Measurements from ENCODE around the gene TEPSIN. TPM values are rescaled to one million over a fixed set of nuclear protein-coding genes. Genes with fewer than 3 reads are reported as not detected.

Gene TEPSIN
- total RNA-seq, 1 donor from 2014 or later = 15.9 TPM

- peak overlapping the region; percentile 89 for H3K27ac ChIP-seq (replicated peaks)
- H3K4me3 ChIP-seq = peak overlapping the region; percentile 48
These were observed 42.1 kb downstream of the TEPSIN start for GRCh38 chr17:81196505-81197408.

GRCh38 chr17:81195941-81196495 lies 42.8 kb downstream of the TEPSIN start:
- TF ChIP-seq CTCF (IDR thresholded peaks at IDR 0.05; ENCODE audit: borderline replicate concordance) = no peak
- no peak overlapping the region for H3K4me3 ChIP-seq
- intact Hi-C loops (cut with micrococcal nuclease) = no loop called here
- no peaks in the 10 kb centered on the region for H3K27me3 ChIP-seq (ENCODE audit: low read depth)
- peak overlapping the region; percentile 89 for H3K27ac ChIP-seq (replicated peaks)
- H3K9me3 ChIP-seq (replicated peaks) = no peaks in the 10 kb centered on the region
- peaks cover 51% of the 10 kb centered on the region for H3K4me1 ChIP-seq
- H3K36me3 ChIP-seq = peaks cover 18% of the 10 kb centered on the region
- no peak for DNase-seq

More at GRCh38 chr17:81196505-81197408, 42.1 kb downstream of the TEPSIN start:
- Histone ChIP-seq H3K9me3 (replicated peaks) (no peaks in the 10 kb centered on the region), H3K4me1 (peaks cover 51% of the 10 kb centered on the region), H3K36me3 (peaks cover 18% of the 10 kb centered on the region), H3K27me3 (ENCODE audit: low read depth) (no peaks in the 10 kb centered on the region)
- intact Hi-C loops (cut with micrococcal nuclease) = no loop called here
- TF ChIP-seq CTCF (IDR thresholded peaks at IDR 0.05; ENCODE audit: borderline replicate concordance) = no peak
- no peak for DNase-seq

GRCh38 chr17:81194941-81195901 lies 43.6 kb downstream of the TEPSIN start:
- H3K36me3 ChIP-seq = peaks cover 21% of the 10 kb centered on the region
- no peak for TF ChIP-seq CTCF (IDR thresholded peaks at IDR 0.05; ENCODE audit: borderline replicate concordance)
- H3K9me3 ChIP-seq (replicated peaks) = no peaks in the 10 kb centered on the region
- intact Hi-C loops (cut with micrococcal nuclease) = no loop called here
- peak overlapping the region; percentile 89 for H3K27ac ChIP-seq (replicated peaks)
- H3K4me1 ChIP-seq = peaks cover 48% of the 10 kb centered on the region
- H3K4me3 ChIP-seq = no peak overlapping the region
- no peaks in the 10 kb centered on the region for H3K27me3 ChIP-seq (ENCODE audit: low read depth)
- DNase-seq = peak; percentile 79

- intact Hi-C loops (cut with micrococcal nuclease) = no loop called here
- TF ChIP-seq CTCF (IDR thresholded peaks at IDR 0.05; ENCODE audit: borderline replicate concordance) = no peak
- H3K4me3 ChIP-seq = no peak overlapping the region
- H3K9me3 ChIP-seq (replicated peaks) = no peaks in the 10 kb centered on the region
- peaks cover 21% of the 10 kb centered on the region for H3K36me3 ChIP-seq
- H3K4me1 ChIP-seq = peaks cover 48% of the 10 kb centered on the region
- no peak for DNase-seq
- no peaks in the 10 kb centered on the region for H3K27me3 ChIP-seq (ENCODE audit: low read depth)
- H3K27ac ChIP-seq (replicated peaks) = peak overlapping the region; percentile 89
These were observed 44.6 kb downstream of the TEPSIN start for GRCh38 chr17:81194225-81194760.
